HUES48 (cell line): ENCODE results near the gene CRIP2.

Experiments used
- H3K27ac ChIP-seq: one replicate; pipeline ENCODE4 v1.7.0; 2013; ENCODE audit warnings: low read depth, low read length, inconsistent platforms
- H3K27me3 ChIP-seq: 2 replicates; pipeline ENCODE4 v1.6.1; 2013; ENCODE audit warnings: mild to moderate bottlenecking, low read length; ENCODE audit not compliant: control insufficient read depth, insufficient read depth
- H3K36me3 ChIP-seq: 2 replicates; pipeline ENCODE4 v1.6.1; 2013; ENCODE audit warnings: low read length; ENCODE audit not compliant: control insufficient read depth, insufficient read depth
- H3K4me1 ChIP-seq: 2 replicates; pipeline ENCODE4 v1.6.1; 2013; ENCODE audit warnings: mild to moderate bottlenecking, low read length; ENCODE audit not compliant: control insufficient read depth, insufficient read depth
- H3K4me3 ChIP-seq: 2 replicates; pipeline ENCODE4 v1.5.1; 2013; ENCODE audit warnings: mild to moderate bottlenecking, low read depth, low read length
- H3K9ac ChIP-seq: 2 replicates; pipeline ENCODE4 v1.6.1; 2013; ENCODE audit warnings: mild to moderate bottlenecking, low read depth, low read length, moderate library complexity
- H3K9me3 ChIP-seq: 2 replicates; pipeline ENCODE4 v1.6.1; 2013; ENCODE audit warnings: low read length; ENCODE audit not compliant: control insufficient read depth, insufficient read depth

The CRIP2 gene

DNA sequence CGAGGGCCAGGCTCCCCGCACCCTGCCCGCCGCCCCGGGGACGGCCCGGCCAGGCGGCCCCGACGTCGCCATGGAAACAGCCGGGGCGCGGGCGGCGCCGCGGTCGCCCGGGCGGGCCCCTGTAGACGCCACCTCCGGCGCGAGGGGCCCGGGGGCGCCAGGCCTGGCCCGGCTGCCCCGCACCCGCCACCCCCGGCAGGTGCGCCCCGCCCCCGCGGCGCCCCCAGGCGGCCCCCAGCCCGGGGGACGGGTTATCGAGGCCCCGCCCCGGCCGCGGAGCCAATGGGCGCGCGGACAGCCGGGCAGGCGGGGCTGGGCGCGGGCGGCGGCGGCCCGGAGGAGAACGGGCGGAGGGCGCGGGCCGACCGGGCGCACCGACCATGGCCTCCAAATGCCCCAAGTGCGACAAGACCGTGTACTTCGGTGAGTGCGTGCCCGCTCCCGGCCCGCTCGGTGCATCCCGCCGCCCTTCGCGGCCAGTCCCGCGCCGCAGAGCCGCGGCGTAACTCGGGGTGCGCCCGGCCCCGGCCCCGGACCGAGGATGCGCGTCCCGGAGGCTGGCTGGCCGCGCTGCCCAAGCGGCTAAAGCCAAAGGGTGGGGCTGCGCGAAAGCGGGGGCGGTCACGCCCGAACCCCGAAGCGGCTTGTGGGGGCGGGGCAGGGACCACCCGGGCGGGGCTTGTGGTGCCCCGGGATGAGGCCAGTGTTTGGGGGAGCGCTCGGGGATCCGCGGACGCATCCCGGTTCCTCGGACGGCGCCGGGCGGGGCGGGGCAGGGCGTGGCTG lies at the start of gene CRIP2:
TSS of gene CRIP2 (plus strand) at position 339 of the 786 bp plus-strand sequence. CDS start at position 381, 42 bp downstream.
- Histone ChIP-seq H3K36me3 (peaks cover 5% of the 10 kb centered on the region; the same call in 1 of the 2 replicates), H3K4me3 (peak within 1 kb of the TSS; percentile 64), H3K27ac (peak within 1 kb of the TSS; percentile 78), H3K27me3 (peaks cover 49% of the 10 kb centered on the region), H3K4me1 (peaks cover 12% of the 10 kb centered on the region), H3K9ac (no peak within 1 kb of the TSS; the same call in 1 of the 2 replicates), H3K9me3 (no peaks in the 10 kb centered on the region)

DNA sequence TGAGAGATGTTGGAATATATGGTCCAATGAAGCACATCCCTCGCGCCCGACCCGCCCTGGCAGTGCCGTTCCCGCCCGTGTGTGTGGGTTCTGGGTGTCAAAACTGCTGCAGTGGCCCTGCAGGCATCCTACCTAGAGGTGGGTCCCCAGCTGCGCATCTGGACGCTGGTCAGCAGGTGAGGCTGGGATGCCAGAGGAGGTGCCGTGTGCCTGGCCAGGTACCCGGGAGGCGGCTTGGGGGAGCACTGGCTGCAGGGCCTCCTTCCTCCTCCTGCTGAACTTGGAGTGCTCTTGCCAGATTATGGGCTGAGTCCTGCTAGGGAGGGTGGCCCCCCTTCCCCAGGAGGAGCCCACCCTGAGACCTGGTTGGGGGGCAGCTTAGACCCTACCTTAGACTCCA lies 49.8 kb upstream of the CRIP2 start:
- H3K27me3 ChIP-seq, result no peaks in the 10 kb centered on the region
- no peak overlapping the region for H3K27ac ChIP-seq
- H3K9me3 ChIP-seq, result no peaks in the 10 kb centered on the region
- 0 out of 2 replicates have a peak, but pooled peaks cover 5% of the 10 kb centered on the region for H3K4me1 ChIP-seq
- H3K36me3 ChIP-seq, result peaks cover 41% of the 10 kb centered on the region
- no peak overlapping the region for H3K9ac ChIP-seq
- no peak overlapping the region for H3K4me3 ChIP-seq

DNA sequence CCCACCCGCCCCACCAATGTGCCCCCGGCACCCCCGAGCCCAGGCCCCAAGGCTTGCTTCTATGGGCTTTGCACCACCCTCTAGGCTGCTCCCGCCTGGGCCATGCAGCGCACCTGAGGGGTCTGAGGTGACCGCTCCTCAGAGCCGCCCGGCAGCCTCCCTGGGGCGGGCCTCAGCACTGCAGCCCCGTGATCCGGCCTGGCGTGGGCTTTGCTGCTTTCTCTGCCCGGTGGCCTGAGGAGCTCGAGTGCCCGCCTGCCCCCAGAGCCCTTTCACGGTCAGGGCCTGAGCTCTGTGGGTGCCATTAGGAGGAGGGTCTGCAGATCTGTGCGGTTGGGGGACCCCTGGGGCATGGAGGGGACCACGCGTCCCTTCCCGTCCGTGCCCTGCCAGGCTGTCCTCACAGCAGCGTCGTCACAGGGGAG lies 48.8 kb upstream of the CRIP2 start:
- Histone ChIP-seq H3K4me1 (0 out of 2 replicates have a peak, but pooled peaks cover 5% of the 10 kb centered on the region), H3K9ac (no peak overlapping the region), H3K4me3 (no peak overlapping the region), H3K27me3 (no peaks in the 10 kb centered on the region), H3K9me3 (no peaks in the 10 kb centered on the region), H3K36me3 (peaks cover 48% of the 10 kb centered on the region), H3K27ac (no peak overlapping the region)

GRCh38 chr14:105426416-105427130 lies 48.0 kb upstream of the CRIP2 start:
- H3K9me3 ChIP-seq, result no peaks in the 10 kb centered on the region
- no peak overlapping the region for H3K27ac ChIP-seq
- peaks cover 54% of the 10 kb centered on the region for H3K36me3 ChIP-seq
- H3K4me3 ChIP-seq, result no peak overlapping the region
- H3K27me3 ChIP-seq, result no peaks in the 10 kb centered on the region
- no peaks in the 10 kb centered on the region for H3K4me1 ChIP-seq
- H3K9ac ChIP-seq, result no peak overlapping the region

DNA sequence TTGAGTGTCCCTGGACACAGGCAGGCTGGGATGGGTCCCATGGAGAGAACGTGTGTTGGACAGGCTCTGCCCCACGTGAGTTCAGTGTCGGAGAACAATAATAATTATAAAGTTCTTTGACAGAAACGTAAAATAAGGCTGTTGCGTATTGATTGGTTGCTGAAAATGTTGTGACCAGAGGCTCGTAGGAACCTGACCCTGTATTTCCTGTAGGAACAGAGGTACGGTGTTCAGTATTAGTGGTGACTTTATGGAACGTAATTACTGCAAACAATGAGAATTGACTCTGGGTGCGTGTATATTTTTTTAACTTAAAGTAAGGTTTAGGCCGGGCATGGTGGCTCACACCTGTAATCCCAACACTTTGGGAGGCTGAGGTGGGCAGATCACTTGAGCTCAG lies 47.2 kb upstream of the CRIP2 start:
- Histone ChIP-seq H3K4me3 (no peak overlapping the region), H3K4me1 (no peaks in the 10 kb centered on the region), H3K9me3 (no peaks in the 10 kb centered on the region), H3K36me3 (peaks cover 49% of the 10 kb centered on the region), H3K27ac (no peak overlapping the region), H3K9ac (no peak overlapping the region), H3K27me3 (no peaks in the 10 kb centered on the region)

DNA sequence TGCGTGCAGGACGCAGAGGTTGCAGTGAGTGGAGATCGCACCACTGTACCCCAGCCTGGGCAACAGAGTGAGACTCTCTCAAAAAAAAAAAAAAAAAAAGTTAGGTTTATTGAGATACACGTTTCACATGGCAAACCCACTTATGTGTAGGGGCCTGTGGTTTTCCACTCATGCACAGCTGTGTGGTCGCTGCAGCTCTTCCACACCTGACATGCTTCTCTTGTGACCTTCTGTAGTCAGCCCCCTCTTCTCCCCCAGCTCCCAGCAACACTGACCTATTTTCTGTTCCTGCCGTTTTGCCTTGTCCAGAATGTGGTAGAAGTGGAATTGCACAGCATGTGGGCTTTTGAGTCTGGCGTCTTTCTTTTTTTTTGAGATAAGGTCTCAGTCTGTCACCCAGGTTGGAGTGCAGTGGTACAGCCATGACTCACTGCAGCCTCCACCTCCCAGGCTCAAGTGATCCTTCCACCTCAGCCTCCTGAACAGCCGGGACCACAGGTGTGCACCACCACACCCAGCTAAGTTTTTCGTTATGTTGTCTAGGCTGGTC lies 46.6 kb upstream of the CRIP2 start:
- Histone ChIP-seq H3K9me3 (no peaks in the 10 kb centered on the region), H3K27ac (no peak overlapping the region), H3K4me3 (no peak overlapping the region), H3K27me3 (no peaks in the 10 kb centered on the region), H3K36me3 (peaks cover 48% of the 10 kb centered on the region), H3K9ac (no peak overlapping the region), H3K4me1 (no peaks in the 10 kb centered on the region; the same call in 1 of the 2 replicates)

DNA sequence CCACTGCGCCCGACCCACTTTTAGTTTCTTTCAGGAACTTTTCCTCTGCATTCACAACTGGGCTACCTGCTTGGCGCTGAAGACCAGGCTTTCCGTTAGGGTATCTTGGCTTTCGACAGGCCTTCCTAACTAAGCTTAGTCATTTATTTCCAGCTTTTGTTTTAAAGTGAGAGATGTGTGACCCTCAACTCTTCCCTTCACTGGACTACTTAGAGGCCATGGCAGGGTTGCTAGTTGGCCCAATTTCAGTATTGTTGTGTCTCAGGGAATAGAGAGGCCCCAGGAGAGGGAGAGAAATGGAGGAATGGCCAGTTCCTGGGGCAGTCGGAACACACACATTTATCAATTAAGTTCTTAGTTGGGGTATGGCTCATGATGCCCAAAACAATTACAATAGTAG lies 44.6 kb upstream of the CRIP2 start:
- H3K9ac ChIP-seq, result no peak overlapping the region
- peaks cover 37% of the 10 kb centered on the region for H3K36me3 ChIP-seq
- no peaks in the 10 kb centered on the region; the same call in 1 of the 2 replicates for H3K4me1 ChIP-seq
- H3K9me3 ChIP-seq, result no peaks in the 10 kb centered on the region
- H3K4me3 ChIP-seq, result no peak overlapping the region
- H3K27me3 ChIP-seq, result no peaks in the 10 kb centered on the region
- H3K27ac ChIP-seq, result no peak overlapping the region

GRCh38 chr14:105430565-105430964 lies 44.1 kb upstream of the CRIP2 start:
- Histone ChIP-seq H3K4me3 (no peak overlapping the region), H3K9me3 (no peaks in the 10 kb centered on the region), H3K9ac (no peak overlapping the region), H3K27ac (no peak overlapping the region), H3K36me3 (peaks cover 37% of the 10 kb centered on the region), H3K4me1 (no peaks in the 10 kb centered on the region; the same call in 1 of the 2 replicates), H3K27me3 (no peaks in the 10 kb centered on the region)

GRCh38 chr14:105431256-105431655 lies 43.4 kb upstream of the CRIP2 start:
- no peaks in the 10 kb centered on the region; the same call in 1 of the 2 replicates for H3K4me1 ChIP-seq
- H3K4me3 ChIP-seq, result no peak overlapping the region
- H3K9ac ChIP-seq, result no peak overlapping the region
- H3K27me3 ChIP-seq, result no peaks in the 10 kb centered on the region
- no peaks in the 10 kb centered on the region for H3K9me3 ChIP-seq
- no peak overlapping the region for H3K27ac ChIP-seq
- peaks cover 37% of the 10 kb centered on the region for H3K36me3 ChIP-seq

DNA sequence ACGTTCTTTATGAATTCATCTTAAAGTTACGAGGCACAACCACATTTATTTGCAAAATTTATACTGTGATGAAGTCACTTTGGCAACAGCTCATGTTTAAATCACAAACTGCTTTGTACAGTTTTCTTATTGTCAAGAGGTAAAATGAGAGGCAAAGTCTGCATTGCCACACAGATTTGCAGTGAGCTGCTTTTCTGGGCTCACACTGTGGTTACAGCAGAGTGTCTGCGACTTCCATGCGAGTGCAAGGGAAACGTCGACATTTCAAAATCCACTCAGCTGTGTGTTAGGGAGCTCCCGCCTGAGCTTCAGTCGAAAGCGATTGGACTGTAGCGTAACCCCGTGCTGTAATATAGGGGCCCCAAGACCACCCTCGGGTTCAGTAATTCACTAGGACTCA lies 42.0 kb upstream of the CRIP2 start:
- Histone ChIP-seq H3K9me3 (no peaks in the 10 kb centered on the region), H3K27me3 (no peaks in the 10 kb centered on the region), H3K36me3 (peaks cover 26% of the 10 kb centered on the region), H3K4me1 (no peaks in the 10 kb centered on the region; the same call in 1 of the 2 replicates), H3K27ac (no peak overlapping the region), H3K9ac (no peak overlapping the region), H3K4me3 (no peak overlapping the region)
